Midbrain (tissue), 1 donor: ENCODE results near the gene DCUN1D3.
"Not testable (repeated sequence)": the region's sequence is repeated elsewhere in the genome, so short reads cannot be mapped to it uniquely, and the experiment has no call there.

Experiments
- DNase-seq: peaks from one replicate; lab custom pipeline; 2025; lab: John Stamatoyannopoulos, UW

The DCUN1D3 gene

GRCh38 chr16:20862162-20862960 lies 37.8 kb downstream of the DCUN1D3 start:
- DNase-seq, result no peak

- DNase-seq, result not testable (repeated sequence)
Measured at GRCh38 chr16:20860995-20861394, 39.2 kb downstream of the DCUN1D3 start.

GRCh38 chr16:20860361-20860760 lies 39.8 kb downstream of the DCUN1D3 start:
- DNase-seq, result no peak

- DNase-seq, result peak; percentile 13
Measured at GRCh38 chr16:20859699-20860098, 40.5 kb downstream of the DCUN1D3 start.

GRCh38 chr16:20859229-20859628 lies 40.9 kb downstream of the DCUN1D3 start:
- DNase-seq, result no peak

GRCh38 chr16:20857281-20857680 lies 42.9 kb downstream of the DCUN1D3 start:
- no peak for DNase-seq

- no peak for DNase-seq
Measured at GRCh38 chr16:20854963-20855362, 45.2 kb downstream of the DCUN1D3 start.

- no peak for DNase-seq
Measured at GRCh38 chr16:20853981-20854620, 46.1 kb downstream of the DCUN1D3 start.

- no peak for DNase-seq
Measured at GRCh38 chr16:20853143-20853542, 47.0 kb downstream of the DCUN1D3 start.

- DNase-seq, result peak; percentile 58
Measured at GRCh38 chr16:20851601-20852000, 48.6 kb downstream of the DCUN1D3 start.

GRCh38 chr16:20850981-20851380 lies 49.2 kb downstream of the DCUN1D3 start:
- no peak for DNase-seq

GRCh38 chr16:20849589-20850390 lies 50.4 kb downstream of the DCUN1D3 start:
- peak; percentile 69 for DNase-seq

GRCh38 chr16:20847550-20847949 lies 52.6 kb downstream of the DCUN1D3 start:
- DNase-seq, result no peak

GRCh38 chr16:20846551-20846950 lies 53.6 kb downstream of the DCUN1D3 start:
- no peak for DNase-seq

GRCh38 chr16:20846030-20846429 lies 54.1 kb downstream of the DCUN1D3 start:
- DNase-seq, result no peak

- DNase-seq, result no peak
Measured at GRCh38 chr16:20844588-20844987, 55.6 kb downstream of the DCUN1D3 start.

- DNase-seq, result no peak
Measured at GRCh38 chr16:20844054-20844453, 56.1 kb downstream of the DCUN1D3 start.

- no peak for DNase-seq
Measured at GRCh38 chr16:20839504-20839903, 60.7 kb downstream of the DCUN1D3 start.

- no peak for DNase-seq
Measured at GRCh38 chr16:20838240-20838639, 61.9 kb downstream of the DCUN1D3 start.

GRCh38 chr16:20833086-20833485 lies 67.1 kb downstream of the DCUN1D3 start:
- no peak for DNase-seq

GRCh38 chr16:20830372-20830771 lies 69.8 kb downstream of the DCUN1D3 start:
- DNase-seq, result no peak

GRCh38 chr16:20829536-20829935 lies 70.6 kb downstream of the DCUN1D3 start:
- DNase-seq, result no peak
